Upper lobe of left lung (tissue), 6 donors: ENCODE data around the gene DOCK11. TPM values are rescaled to one million over a fixed set of nuclear protein-coding genes. Genes with fewer than 3 reads are reported as not detected.

Experiments used
- ATAC-seq, 2 donors: fragments of 200-7000 bp; cut with Tn5 transposase; one replicate each; pipeline ENCODE4 v1.9.1; 2022; ENCODE audit warnings: mild to moderate bottlenecking in 2 of 2, moderate library complexity in 2 of 2; ENCODE audit not compliant: low FRiP score in 2 of 2
- DNase-seq, 2 donors: peaks; one replicate each; pipeline ENCODE4 v3.0.0-alpha.2; 2019 to 2020
- H3K27ac ChIP-seq, 4 donors: fragments of 200-600 bp; sonication (generic); one replicate each; pipeline ENCODE4 v1.5.1; 2016 to 2019
- H3K27me3 ChIP-seq, 4 donors: fragments of 200-600 bp; sonication (generic); one replicate each; pipeline ENCODE4 v1.5.1; 2017 to 2019
- H3K36me3 ChIP-seq, 4 donors: fragments of 200-600 bp; sonication (generic); one replicate each; pipeline ENCODE4 v1.5.1; 2016 to 2019
- H3K4me1 ChIP-seq, 4 donors: fragments of 200-600 bp; sonication (generic); one replicate each; pipeline ENCODE4 v1.5.1; 2018 to 2019
- H3K4me3 ChIP-seq, 4 donors: fragments of 200-600 bp; sonication (generic); one replicate each; pipeline ENCODE4 v1.5.1; 2017 to 2019; ENCODE audit warnings: mild to moderate bottlenecking in 2 of 4, moderate library complexity in 1 of 4
- H3K9me3 ChIP-seq, 4 donors: fragments of 200-600 bp; sonication (generic); one replicate each; pipeline ENCODE4 v1.5.1; 2018 to 2019
- CTCF ChIP-seq, 6 experiments: fragments of 450-650 bp in 4 of 6; fragments of 200-600 bp in 2 of 6; sonication (generic) in 2 of 6; IDR thresholded peaks; one replicate each; pipeline ENCODE4 v1.5.1; 2016 to 2019; ENCODE audit warnings: antibody characterized with exemption in 6 of 6
- EP300 ChIP-seq, 4 donors: sonication (generic); formaldehyde crosslinking; IDR thresholded peaks; one replicate each; pipeline ENCODE4 v1.5.1; 2017; ENCODE audit warnings: antibody characterized with exemption in 4 of 4, control low read depth in 2 of 4
- POLR2A ChIP-seq, 4 donors: fragments of 450-650 bp; IDR thresholded peaks; one replicate each; pipeline ENCODE4 v1.5.1; 2016 to 2017; ENCODE audit warnings: antibody characterized with exemption in 4 of 4, mild to moderate bottlenecking in 2 of 4
- POLR2AphosphoS5 ChIP-seq, 2 donors: sonication (generic); formaldehyde crosslinking; IDR thresholded peaks; one replicate each; pipeline ENCODE4 v1.5.1; 2017; ENCODE audit warnings: antibody characterized with exemption in 2 of 2
- WGBS, 2 donors: methylation state at CpG; one replicate each; pipeline ENCODE4 v1.1.5; 2017 to 2018; 5-methylcytosine and 5-hydroxymethylcytosine counted together
- total RNA-seq, 6 donors: library from RNA; depleted of rRNA in 4 of 6; stranded (reverse); fragments of >200 nt in 4 of 6; gene quantifications; one replicate each; pipeline versions ENCODE4 v1.1.0 to v1.2.1, GENCODE V29; 2016 to 2021
- donor health status: DM: no; HTN: no; CAD: no; lungs with moderate emphysema.
- donor health status: DM: no; HTN: yes; CAD: no; lungs with severe emphysema.

DOCK11 gene
- total RNA-seq, 6 donors from 2014 or later = 20.6 to 51.6 (median 42.1) TPM

- no peaks in the 10 kb centered on the region for H3K27me3 ChIP-seq
- H3K4me3 ChIP-seq = no peak overlapping the region
- H3K36me3 ChIP-seq = no peaks in the 10 kb centered on the region
- no peaks in the 10 kb centered on the region for H3K9me3 ChIP-seq
- no peak for TF ChIP-seq EP300 (IDR thresholded peaks at IDR 0.05)
- no peak for TF ChIP-seq POLR2AphosphoS5 (IDR thresholded peaks at IDR 0.05)
- TF ChIP-seq POLR2A (IDR thresholded peaks at IDR 0.05) = no peak
- no peak for TF ChIP-seq CTCF (IDR thresholded peaks at IDR 0.05)
- DNase-seq (no peak), ATAC-seq (no peak)
- no peak overlapping the region for H3K27ac ChIP-seq
- H3K4me1 ChIP-seq = no peaks in the 10 kb centered on the region
- WGBS, 2 donors = 55 to 86% methylated on average over 2 of the region's 2 CpGs
These were observed 57.6 kb downstream of the DOCK11 start for GRCh38 chrX:118553042-118553710.

- no peaks in the 10 kb centered on the region for H3K9me3 ChIP-seq
- no peaks in the 10 kb centered on the region for H3K36me3 ChIP-seq
- H3K27ac ChIP-seq = no peak overlapping the region
- no peaks in the 10 kb centered on the region for H3K27me3 ChIP-seq
- 86 to 91% methylated on average over 2 of the region's 2 CpGs for WGBS, 2 donors
- TF ChIP-seq POLR2A (IDR thresholded peaks at IDR 0.05) (no peak), EP300 (IDR thresholded peaks at IDR 0.05) (no peak), POLR2AphosphoS5 (IDR thresholded peaks at IDR 0.05) (no peak), CTCF (IDR thresholded peaks at IDR 0.05) (no peak)
- no peak for DNase-seq
- no peak overlapping the region for H3K4me3 ChIP-seq
- no peaks in the 10 kb centered on the region for H3K4me1 ChIP-seq
- no peak for ATAC-seq
These were observed 58.9 kb downstream of the DOCK11 start for GRCh38 chrX:118554511-118554910.

GRCh38 chrX:118558926-118559325, 63.3 kb downstream of the DOCK11 start:
- ATAC-seq (no peak), DNase-seq (no peak)
- no peak for TF ChIP-seq POLR2A (IDR thresholded peaks at IDR 0.05)
- no peak for TF ChIP-seq POLR2AphosphoS5 (IDR thresholded peaks at IDR 0.05)
- Histone ChIP-seq H3K4me3 (no peak overlapping the region), H3K4me1 (no peaks in the 10 kb centered on the region), H3K36me3 (no peaks in the 10 kb centered on the region), H3K27ac (no peak overlapping the region), H3K9me3 (no peaks in the 10 kb centered on the region), H3K27me3 (no peaks in the 10 kb centered on the region)

GRCh38 chrX:118560489-118560888, 64.9 kb downstream of the DOCK11 start:
- Histone ChIP-seq H3K4me1 (no peaks in the 10 kb centered on the region), H3K36me3 (no peaks in the 10 kb centered on the region), H3K27me3 (no peaks in the 10 kb centered on the region), H3K9me3 (no peaks in the 10 kb centered on the region), H3K4me3 (no peak overlapping the region), H3K27ac (no peak overlapping the region)
- ATAC-seq (no peak), DNase-seq (no peak)
- TF ChIP-seq EP300 (IDR thresholded peaks at IDR 0.05) = no peak
- TF ChIP-seq POLR2AphosphoS5 (IDR thresholded peaks at IDR 0.05) = no peak
- no peak for TF ChIP-seq POLR2A (IDR thresholded peaks at IDR 0.05)
- no peak for TF ChIP-seq CTCF (IDR thresholded peaks at IDR 0.05)
- WGBS, 2 donors = 36 to 50% methylated on average over 1 of the region's 1 CpG

- Histone ChIP-seq H3K36me3 (no peaks in the 10 kb centered on the region), H3K27me3 (no peaks in the 10 kb centered on the region), H3K4me1 (no peaks in the 10 kb centered on the region), H3K9me3 (no peaks in the 10 kb centered on the region), H3K4me3 (no peak overlapping the region), H3K27ac (no peak overlapping the region)
- DNase-seq (no peak), ATAC-seq (no peak)
- TF ChIP-seq POLR2A (IDR thresholded peaks at IDR 0.05) (no peak), CTCF (IDR thresholded peaks at IDR 0.05) (no peak), POLR2AphosphoS5 (IDR thresholded peaks at IDR 0.05) (no peak), EP300 (IDR thresholded peaks at IDR 0.05) (no peak)
- WGBS, 2 donors = 35 to 54% methylated on average over 4 of the region's 4 CpGs
These were observed 67.1 kb downstream of the DOCK11 start for GRCh38 chrX:118562582-118563164.
